Esophagus mucosa (tissue), 1 donor: Measurements from ENCODE around the gene CD302. TPM values are rescaled to one million over a fixed set of nuclear protein-coding genes. Genes with fewer than 3 reads are reported as not detected.
"Not testable (repeated sequence)": the region's sequence is repeated elsewhere in the genome, so short reads cannot be mapped to it uniquely, and the experiment has no call there.

Experiments
- ATAC-seq: fragments of 200-7000 bp; cut with Tn5 transposase; one replicate; pipeline ENCODE4 v1.9.1; 2020
- total RNA-seq: library from RNA; stranded (reverse); gene quantifications from one replicate; pipeline ENCODE4 v1.2.4, GENCODE V29; 2023
- donor health status: DM: yes; HTN: yes; CAD: no.

CD302 gene, protein sequence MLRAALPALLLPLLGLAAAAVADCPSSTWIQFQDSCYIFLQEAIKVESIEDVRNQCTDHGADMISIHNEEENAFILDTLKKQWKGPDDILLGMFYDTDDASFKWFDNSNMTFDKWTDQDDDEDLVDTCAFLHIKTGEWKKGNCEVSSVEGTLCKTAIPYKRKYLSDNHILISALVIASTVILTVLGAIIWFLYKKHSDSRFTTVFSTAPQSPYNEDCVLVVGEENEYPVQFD
- total RNA-seq, result 1.6 TPM

DNA sequence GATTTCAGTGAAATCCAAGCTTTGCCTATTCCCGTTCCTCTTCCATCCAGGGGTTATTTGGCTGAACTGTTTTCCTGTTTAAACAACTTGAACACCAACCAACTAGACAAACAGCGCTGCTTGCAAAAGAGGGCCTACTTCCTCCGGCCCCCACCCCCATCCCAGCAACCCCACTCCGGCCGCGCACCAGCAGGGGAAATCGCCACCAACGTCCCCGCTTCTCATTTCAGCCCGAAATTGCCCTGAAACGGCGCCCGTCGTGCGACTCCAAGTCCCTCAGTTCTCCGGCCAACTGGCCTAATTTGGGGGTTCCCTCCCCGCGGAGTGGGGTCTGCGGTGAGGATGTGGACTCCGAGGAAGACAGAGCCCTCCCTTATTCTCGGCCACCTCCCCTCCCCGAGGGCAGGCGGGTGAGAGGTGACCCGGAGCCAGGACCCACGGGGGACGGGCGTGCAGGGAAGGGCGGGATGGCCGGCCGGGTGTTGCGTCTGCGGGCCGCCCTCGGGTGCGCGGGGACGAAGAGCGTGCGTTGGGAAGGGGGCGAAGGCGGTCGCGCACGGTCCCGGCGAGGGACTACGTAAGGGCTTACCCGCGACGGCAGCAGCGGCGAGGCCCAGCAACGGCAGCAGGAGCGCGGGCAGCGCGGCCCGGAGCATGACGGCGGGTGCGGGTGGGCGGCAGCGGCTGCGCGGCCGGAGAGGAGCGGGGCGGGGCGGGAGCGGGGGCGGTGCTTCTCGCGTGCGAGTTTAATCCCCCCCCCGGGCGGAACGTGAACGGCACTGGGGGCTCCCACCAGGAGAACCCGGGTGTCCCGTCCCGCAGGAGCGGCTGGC is at the start of gene CD302:
Gene CD302 (minus strand): TSS at position 666 of the 833 bp plus-strand sequence. CDS start 10 bp downstream, at position 656.
- peak; percentile 61 for ATAC-seq

DNA sequence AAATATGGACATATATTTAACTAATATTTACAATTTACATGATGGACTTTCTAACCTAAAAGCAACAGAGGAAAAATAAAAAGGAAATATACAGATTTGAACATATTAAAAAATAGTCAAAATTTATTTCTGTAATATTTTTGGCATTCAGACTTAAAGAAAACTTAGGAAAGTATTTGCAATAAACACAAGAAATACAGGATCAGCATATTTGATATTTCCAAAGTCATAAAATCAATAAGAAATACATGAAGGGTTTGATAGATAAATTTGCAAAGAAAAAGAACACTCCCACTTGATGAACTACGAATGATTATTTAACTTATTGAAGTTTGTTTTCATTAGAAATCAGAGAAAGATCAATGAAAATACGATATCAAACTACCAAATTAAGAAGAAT is 48.6 kb upstream of the CD302 start:
- ATAC-seq, result no peak

DNA sequence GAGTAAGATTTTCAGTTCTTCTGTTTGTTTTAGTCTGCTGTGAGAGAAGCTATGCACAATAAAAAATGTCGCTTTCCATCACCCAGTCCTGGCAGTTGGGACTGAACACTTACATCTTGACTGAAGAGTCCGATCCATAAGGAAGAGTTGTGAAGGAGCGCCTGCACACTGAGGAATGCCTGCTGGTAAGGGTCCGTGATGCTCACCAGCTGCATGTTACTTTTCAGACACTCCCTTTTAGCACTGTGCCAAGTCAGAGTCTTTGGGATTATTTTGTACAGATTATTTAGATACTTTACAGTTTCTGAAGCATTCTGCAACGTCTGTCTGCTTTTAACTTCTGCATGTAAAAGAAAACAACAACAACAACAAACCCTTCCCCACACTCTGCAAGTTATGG is 42.6 kb upstream of the CD302 start:
- no peak for ATAC-seq

DNA sequence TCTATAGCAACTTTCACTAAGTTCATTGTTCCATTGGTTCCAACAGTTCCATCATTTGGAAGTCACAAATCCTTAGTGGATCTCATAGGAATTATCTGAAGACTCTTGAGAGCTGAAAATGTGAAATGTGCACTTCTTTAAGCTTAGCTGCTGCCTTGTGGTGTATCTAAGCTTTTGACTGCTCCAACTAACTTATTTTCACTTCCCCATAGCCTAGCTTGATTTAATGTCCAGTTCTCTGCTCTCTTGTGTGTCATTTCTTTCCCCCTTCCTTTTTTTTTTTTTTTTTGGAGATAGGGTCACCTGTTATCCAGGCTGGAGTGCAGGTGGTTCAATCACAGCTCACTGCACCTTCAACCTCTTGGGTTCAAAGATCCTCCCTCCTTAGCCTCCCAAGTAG is 34.9 kb upstream of the CD302 start:
- no peak for ATAC-seq

DNA sequence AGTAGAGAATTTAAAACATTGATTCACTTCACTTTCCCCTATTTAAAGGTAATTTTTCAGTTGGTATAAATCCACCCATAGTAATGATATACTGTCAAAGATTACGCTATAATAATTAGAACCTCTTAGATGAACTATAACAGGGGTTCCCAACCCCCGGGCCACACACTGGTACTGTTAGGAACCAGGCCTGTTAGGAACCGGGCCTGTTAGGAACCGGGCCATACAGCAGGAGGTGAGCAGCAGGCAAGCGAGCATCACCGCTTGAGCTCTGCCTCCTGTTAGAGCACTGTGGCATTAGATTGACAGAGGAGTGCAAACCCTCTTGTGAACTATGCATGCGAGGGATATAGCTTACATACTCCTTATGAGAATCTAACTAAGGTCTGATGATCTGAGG is 34.0 kb upstream of the CD302 start:
- ATAC-seq, result no peak

DNA sequence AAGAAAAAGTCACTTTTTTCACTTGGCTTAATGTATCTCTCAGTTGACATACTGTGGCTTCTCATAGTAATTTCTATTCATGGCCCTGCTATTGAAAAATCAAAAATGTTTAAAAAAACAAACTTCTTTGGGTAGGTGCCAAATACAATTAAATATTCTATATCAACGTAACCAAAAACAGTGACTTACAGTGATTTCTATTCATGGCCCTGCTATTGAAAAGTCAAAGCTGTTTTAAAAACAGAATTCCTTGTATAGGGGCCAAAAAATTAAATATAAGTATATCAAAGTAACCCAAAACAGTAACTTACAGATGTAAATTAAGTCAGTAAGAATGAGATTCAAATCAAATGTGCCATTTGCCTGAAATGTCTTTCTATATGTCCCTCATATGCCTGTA is 31.4 kb upstream of the CD302 start:
- ATAC-seq, result no peak

DNA sequence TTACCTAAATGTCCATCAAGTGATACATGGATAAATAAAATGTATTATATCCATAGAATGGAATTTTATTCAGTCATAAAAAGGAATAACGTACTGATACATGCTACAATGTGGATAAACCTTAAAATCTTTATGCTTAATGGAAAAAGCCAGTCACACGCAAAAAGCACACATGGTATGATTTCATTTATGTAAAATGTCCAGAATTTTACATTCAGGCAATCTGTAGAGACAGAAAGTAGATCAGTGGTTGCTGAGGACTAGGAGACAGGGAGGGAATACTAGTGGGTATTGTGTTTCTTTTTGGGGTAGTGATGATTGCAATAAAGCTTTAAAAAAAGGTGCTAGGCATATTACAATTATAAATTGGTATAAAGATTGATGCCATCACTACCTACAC is 30.7 kb upstream of the CD302 start:
- ATAC-seq, result no peak

DNA sequence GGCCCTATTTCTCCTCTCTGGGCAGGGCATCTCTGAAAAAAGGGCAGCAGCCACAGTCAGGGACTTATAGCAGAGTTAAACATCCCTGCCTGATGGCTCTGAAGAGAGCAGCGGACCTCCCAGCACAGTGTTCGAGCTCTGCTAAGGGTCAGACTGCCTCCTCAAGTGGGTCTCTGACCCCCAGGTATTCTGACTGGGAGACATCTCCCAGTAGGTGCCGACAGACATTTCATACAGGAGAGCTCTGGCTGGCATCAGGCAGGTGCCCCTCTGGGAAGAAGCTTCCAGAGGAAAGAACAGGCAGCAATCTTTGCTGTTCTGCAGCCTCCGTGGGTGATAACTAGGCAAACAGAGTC is 24.4 kb upstream of the CD302 start:
- ATAC-seq, result not testable (repeated sequence)

DNA sequence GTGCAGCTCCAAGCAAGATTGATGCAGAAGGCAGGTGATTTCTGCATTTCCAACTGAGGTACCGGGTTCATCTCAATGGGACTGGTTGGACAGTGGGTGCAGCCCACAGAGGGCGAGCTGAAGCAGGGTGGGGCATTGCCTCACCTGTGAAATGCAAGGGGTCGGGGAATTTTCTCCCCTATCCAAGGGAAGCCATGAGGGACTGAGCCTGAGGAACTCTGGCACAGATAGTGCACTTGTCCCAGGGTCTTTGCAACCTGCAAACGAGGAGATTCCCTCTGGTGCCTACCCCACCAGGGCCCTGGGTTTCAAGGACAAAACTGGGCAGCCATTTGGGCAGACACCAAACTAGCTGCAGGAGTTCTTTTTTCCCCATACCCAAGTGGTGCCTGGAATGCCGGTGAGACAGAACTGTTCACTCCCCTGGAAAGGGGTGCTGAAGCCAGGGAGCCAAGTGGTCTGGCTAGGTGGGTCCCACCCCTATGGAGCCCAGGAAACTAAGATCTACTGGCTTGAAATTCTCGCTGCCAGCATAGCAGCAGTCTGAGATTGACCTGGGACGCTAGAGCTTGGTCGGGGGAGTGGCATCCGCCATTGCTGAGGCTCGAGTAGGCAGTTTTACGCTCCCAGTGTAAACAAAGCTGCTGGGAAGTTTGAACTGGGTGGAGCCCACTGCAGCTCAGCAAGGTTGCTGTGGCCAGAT is 23.9 kb upstream of the CD302 start:
- not testable (repeated sequence) for ATAC-seq

DNA sequence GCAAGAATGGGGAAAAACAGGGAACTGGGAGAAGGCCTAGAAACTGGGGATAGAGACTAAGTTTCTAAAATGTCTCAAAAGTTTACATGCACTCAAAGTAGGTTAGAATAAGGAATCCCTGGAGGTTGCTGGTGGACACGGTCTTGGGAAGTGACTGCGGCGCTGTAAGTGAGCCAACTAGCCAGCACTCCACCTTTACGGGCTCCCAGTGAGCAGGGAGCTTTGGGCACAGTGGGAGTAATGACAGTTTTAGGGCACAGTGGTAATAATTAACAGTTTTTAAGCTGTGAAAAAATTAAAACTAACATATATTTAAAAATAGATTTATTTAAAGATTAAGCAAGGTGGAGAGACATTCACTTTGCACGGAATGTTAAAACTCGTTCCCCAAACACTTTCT is 20.9 kb upstream of the CD302 start:
- no peak for ATAC-seq

DNA sequence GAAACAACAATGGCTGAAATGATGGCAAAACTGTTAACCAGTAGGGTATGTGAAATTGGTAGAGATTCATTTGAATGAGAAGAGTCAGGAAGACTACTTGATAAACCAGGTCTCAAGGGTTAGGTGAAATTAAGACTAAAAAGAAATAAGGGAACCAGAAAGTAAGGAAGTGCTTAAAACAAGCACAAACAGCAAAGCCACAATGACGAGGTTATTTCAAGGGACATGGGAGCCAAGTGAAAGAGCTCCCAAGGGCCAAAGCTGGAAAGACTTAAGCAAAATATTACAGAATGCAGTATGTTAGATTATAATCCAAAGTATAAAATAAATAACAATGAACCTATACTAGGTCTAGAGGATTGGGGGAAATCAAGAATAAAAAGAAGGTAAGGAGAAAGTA is 19.3 kb upstream of the CD302 start:
- no peak for ATAC-seq

DNA sequence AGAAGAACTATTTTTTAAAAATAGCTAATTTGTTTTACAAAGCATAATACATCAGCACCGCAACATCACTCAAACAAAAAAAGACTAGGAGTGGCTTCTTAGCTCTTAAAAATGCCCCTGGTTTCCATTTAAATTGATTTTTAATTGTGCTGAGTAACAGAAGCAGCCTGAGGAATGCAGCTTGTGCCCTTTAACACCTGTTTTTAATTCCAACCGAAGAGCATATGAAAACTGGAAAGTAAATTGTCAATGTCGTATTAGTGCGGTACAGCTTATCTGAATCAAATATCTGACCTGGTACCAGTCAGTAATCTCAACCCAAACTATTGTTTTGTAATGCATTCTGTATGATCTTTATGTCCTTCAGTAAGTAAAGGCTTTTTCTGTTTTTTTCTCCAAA is 13.2 kb upstream of the CD302 start:
- ATAC-seq, result no peak

DNA sequence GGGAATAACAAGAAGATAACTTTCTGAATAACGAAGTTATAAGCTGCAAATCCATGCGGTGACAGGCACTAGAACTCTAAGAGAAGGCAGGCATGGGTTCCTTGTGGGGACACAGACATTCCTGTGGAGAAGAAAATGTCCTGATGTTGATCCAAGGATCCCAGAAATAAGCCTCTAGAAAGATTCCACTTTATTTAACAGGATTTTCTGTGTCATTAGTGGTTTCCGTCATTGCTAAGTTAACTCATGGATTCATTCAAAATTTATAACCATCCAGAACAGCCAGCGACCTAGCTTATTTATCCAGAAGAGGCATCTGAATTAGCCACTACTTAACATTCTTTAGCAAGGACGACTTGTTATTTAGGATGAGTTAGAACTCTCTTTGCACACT is 10.0 kb upstream of the CD302 start:
- no peak for ATAC-seq

DNA sequence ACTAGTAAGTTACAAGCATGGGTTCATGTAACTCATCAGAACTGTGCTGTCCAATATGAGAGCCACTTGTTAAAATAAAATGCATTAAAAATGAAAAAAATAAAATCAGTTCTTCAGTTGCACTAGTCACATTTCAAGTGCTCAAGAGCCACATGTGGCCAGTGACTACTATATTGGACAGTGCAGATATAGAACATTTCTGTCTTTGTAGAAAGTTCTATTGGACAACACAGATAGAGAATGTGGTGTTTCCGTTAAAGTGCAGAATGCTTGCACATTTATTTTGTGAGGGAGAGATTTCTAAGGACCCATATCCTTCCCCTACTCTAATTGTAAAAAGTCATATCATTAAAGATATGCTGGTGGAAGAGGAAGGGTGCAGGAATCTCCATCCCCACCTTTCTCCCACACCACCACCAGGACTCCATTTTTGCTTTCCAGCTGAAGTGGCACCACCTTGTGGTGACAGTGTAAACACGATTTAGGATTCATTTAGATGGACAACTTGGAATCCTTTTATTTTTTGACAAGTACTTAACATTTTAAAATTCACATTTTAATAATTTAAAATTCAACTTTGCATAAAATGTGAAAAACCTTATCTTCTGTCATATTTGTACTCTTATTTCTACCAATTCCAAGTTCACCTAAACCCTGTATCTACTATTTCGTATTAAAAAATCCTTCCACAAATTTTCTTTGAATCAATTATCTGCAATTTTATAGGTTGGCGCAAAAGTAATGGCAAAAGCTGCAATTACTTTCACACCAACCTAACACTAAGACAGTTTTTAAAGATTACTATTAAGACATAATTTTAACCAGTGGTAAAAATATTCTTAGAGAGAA is 9.4 kb upstream of the CD302 start:
- ATAC-seq, result peak; percentile 63

DNA sequence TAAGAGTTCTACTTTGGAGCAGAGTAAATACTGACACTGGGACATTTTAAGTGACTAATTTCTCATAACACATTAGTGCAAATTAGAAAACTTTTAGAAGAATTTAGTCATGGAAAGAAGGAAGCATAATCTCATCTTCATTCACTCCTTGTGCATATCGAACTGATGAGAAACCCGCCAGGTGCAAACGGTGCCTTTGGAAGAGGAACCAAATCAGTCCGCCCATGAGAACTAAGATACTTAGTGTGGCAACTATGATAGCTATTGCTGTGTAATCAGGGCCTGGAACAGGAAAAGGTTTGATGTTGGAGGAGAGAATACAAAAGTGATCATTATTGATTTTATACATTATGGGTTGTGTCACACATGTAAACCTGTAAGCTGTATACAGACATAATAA is 6.9 kb upstream of the CD302 start:
- ATAC-seq, result no peak

DNA sequence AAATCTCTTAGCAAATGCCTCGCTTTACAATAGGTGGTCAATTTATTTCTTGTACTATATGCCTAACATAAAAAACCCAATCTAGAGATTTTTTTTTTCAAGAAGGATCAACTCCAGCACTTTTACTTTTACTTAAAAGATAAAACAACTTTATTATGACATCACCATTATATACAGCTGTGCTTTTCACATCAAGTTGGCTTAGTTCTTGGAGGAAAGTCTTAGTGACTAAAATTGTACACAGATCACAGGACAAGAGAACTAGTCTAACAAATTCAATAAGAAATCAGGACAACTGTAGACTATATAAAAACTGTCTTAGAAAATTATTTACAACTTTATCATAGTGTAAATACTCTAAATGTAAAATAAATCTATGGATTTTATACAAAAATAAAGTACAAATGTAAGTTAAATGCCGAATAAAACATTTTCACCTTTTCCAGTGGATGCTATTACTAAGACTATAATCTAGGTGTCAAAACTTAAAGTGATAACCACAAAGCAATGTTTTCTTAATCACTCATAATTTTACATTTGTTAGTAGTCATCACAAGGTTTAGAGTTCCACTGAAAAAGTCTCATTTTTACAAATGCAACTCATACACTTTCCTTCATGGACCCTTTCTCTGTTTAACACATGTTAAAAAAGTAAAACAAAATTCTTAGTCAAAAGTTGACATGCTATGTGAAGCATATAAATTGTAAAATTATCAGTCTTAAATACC is 5.4 kb upstream of the CD302 start:
- ATAC-seq, result no peak

DNA sequence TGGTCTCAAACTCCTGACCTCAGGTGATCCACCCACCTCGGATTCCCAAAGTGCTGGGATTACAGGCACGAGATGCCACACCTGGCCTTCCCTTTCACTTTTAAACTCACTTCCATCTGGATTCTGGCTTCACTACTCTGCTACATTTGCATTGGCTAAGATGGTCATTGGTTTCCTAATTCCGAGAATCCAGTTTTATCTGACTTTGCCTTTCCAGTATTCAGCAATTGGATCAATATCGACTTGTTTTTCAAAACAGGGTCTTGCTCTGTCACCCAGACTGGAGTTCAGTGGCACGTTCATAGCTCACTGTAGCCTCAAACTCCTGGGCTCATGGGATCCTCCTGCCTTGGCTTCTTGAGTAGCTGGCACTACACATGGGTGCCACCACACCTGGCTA is 4.7 kb upstream of the CD302 start:
- ATAC-seq, result no peak

DNA sequence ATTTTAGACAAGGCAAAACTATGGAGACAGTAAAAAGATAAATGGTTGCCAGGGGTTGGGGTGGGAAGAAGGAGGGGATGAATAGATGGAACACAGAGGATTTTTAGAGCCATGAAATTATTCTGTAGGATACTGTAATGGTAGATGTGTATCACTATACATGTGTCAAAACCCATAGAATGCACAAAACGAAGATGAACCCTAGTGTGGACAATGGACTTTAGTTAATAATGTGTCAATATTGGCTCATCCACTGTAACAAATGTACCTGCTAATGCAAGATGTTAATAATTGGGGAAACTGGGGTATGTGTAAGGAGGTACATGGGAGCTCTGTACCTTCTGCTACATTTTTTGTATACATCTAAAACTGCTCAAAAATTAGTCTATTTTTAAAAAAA is 1.8 kb upstream of the CD302 start:
- ATAC-seq, result no peak

DNA sequence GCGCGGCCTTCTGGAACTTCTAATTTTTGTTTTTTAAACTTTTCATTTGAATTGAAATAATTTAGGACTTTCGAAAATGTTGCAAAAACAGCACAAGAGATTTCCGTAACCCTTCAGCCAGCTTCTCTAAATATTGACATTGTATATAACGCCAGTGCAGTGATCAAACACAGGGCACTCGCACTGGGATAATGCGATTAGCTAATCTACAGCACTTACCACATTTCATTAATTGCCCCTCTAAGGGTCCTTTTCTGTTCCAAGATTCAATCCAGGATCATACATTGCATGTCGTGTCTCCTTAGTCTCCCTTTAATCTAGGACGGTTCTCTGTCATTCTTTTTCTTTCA is 343 bp upstream of the CD302 start:
- no peak for ATAC-seq

DNA sequence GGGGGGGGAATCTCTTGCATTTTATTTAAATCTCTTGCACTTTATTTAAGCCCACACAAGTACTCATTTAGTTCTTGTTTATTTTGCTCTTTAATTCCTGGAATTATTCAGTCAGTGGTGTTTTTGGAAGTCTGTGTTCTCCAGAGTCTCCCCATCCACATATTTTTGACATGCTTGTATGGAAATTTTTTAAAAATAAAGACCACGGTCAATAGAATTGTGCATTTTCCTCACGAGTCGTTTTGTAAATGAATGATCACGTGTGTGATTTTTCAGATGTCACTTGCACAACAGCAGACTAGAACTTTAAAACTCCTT is 824 bp downstream of the CD302 start:
- no peak for ATAC-seq

DNA sequence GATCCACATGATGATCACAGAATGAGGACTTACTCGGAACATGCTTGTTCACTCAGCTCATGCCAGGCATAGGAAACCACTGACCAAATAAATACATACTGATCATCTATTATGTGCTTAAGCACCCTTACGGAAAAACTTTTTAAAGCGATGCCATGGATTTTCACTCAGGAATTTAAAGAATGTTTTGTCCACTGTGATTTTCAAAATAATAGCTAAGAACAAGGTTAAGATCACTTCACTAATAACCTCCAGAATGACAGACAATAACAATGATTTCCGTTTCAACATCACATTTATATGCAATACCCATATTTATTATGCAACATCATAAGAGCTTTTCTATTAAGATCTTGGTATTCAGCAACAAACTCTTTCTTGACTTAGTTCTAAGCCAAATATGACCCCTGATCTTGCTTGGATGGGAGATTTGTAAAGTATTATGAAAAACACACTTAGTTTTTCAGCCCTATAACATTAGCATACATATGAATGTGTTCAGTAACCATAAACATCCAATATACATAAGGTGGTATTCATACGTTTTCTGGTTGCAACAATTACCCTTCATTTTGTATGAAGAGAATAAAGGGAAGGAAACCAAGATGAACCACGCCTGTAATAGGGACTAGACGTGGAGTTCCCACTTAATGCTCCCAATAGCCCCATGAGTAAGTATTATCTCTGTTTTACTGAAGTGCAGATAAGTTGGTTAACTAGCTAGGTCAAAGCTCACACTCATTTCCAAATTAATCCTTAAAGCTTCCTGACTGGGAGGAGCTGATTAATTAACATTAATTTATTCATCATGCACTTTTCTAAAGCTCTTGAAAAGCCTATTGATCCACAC is 1.9 kb downstream of the CD302 start:
- ATAC-seq, result no peak

DNA sequence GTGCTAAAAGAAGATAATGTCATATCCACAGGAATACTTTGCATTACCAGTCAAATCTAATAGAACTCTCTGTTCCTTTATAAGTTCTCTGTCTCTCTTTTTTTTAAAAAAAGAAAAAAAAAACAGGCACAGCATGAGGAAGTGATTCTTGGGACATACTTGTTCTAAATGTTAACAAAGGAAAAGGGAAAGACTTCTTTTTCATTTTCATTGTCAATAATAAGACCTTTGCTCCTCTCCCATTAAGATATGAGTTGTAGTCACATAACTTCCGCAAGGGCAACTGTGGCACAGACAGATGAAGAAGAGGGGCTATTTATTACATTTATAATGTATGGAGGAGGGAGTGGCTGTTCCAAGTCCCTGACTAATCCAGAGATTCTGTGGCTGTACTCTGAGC is 4.7 kb downstream of the CD302 start:
- ATAC-seq, result no peak
